Measurements from ENCODE around the gene FYN. TPM values are rescaled to one million over a fixed set of nuclear protein-coding genes. Genes with fewer than 3 reads are reported as not detected.
"Not testable (repeated sequence)": the region's sequence is repeated elsewhere in the genome, so short reads cannot be mapped to it uniquely, and the experiment has no call there.

Gene FYN
- total RNA-seq, 2 experiments from 2014 or later: 521 to 547 TPM

DNA sequence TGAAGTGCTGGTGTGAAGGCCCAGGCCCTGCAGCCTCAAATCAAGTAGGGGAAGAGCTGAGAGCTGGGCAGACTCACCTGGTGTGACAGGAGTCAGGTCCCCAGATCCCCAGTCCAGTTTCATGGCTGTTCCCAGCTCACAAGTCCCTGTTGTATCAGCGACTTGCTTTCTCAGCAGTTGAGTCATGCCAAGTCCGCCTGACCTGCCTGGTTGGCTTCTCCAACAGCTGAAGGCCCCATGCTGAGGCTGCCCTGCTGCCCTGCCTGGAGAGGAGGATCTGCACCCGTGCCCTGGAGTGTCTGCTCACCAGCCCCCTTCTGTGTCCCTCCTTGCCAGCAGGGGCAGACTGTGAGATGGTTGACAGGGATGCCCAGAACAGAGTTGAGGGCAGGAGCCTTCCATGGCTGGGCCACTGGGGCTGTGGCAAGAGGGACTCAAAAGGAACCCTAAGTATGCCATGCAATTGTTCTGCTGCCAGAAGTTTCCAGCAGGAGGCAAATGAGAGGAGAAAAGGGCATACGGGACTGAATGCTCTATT lies 228.3 kb downstream of the FYN start:
- ChIA-PET CTCF (no interaction called here), POLR2A (interaction anchor here (0.5 to 0.8 kb wide), 2 partner anchors 72 to 172 kb away, joined by 3 read pairs; no protein-coding TSS in a partner anchor)

DNA sequence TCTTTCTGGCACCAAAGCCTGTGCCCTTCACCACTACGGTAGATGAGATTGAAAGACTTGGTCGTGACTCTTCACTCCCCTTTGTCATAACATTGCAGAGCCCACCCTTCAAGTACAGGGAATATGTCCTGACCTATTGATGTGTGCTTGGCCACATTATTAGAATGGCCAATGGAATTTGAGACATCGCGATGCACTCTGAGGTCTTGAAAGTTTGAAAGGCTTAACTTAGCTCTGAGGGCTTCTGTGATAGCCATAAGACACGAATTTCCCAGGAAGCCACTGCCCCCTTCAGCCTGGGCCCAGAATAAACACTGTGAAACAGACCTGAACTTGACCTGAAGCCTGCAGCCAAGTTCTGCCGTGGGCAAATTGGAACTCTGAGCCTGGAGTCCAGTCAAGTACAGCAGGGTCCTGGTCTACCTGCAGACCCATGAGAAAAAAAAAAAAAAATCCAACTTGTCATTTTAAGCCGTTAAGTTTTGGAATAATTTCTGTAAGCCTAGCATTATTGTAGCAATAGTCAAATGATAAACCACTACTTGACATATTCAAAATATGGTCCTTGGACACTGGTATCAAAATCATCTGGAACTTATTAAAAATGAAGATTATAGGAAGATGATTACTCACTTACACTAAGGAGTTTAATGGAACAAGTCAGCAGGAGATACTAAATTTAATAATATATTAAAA lies 230.6 kb downstream of the FYN start:
- CTCF ChIA-PET: interaction anchor here (1.0 kb wide), 1 partner anchor 384 kb away, joined by 4 read pairs; a partner anchor contains a TSS

DNA sequence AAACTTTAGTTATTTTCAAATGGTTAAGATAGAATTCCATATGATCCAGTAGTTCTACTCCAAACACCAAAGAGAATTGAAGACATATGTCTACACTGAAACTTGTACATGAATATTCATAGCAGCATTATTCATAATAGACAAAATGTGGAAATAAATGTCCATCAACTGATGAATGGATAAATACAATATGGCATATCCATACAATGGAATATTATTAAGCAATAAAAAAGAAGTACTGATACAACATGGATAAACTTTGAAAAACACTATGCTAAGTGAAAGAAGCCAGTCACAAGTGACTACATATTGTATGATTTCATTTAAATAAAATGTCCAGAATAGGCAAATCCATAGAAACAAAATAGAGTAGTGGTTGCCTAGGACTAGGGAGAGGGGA lies 234.0 kb downstream of the FYN start:
- ChIA-PET POLR2A (no interaction called here), CTCF (no interaction called here)

More for the DNA sequence above, 230.6 kb downstream of the FYN start:
- POLR2A ChIA-PET: interaction anchor here (0.6 kb wide), 1 partner anchor 156 kb away, joined by 3 read pairs; no protein-coding TSS in a partner anchor

DNA sequence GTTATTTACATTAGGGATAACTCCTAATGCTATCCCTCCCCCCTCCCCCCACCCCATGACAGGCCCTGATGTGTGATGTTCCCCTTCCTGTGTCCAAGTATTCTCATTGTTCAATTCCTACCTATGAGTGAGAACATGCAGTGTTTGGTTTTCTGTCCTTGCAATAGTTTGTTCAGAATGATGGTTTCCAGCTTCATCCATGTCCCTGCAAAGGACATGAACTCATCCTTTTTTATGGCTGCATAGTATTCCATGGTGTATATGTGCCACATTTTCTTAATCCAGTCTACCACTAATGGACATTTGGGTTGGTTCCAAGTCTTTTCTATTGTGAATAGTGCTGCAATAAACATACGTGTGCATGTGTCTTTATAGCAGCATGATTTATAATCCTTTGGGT lies 238.3 kb downstream of the FYN start:
- CTCF ChIA-PET, POLR2A ChIA-PET: not testable (repeated sequence)

DNA sequence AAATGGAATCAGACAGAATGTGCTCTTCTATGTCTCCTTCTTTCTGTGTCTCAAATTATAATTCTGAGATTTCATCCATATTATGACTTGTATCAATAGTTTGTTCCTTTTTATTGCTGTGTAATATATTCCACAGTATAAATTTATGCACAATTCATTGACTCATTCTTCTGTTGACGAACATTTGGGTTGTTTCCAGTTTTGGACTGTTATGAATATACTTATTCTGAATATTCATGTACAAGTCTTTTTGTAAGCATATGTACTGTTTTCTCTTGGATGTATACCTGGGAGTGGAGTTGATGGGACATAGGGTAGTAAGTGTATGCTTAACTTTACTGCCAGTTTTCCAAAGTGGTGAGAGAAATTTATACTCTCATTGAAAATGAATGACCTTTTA lies 239.4 kb downstream of the FYN start:
- ChIA-PET POLR2A (no interaction called here), CTCF (interaction anchor here (0.6 kb wide), 1 partner anchor 1772 kb away, joined by 3 read pairs; no protein-coding TSS in a partner anchor)

DNA sequence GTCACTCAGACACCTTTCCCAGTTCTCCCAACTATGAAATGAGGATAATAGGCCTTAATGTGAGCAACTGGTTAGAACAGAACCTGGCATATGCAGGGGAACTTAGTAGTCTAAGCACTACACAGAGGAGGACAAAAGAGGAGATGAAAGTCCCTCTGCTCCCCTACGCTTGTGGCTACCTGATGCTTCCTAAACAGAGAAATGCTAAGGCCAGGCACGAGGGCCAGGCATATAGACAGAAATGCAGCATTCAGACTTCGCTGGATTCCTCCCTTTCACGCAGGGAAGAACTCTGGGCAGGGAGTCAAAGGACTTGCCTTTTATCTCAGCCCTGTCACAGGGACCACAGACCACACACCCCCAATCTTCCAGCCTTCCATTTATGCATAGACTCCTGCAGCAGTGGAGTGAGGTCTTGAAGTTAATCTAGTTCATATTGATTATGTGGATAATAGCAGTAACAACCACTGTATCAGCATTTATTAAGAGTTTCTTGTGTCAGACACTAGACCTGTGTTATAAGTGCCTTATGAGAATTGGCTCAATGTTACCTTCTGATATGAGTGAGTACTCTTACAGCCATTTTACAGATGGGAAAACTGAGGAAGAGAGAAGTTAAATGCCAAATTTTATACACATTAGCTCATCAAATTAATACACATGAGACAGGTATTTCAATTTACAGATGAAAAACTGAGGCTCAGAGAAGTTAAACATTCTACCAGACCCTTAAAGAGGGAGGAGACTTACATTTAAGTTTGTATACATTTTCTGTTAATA lies 240.6 kb downstream of the FYN start:
- CTCF ChIA-PET: no interaction called here
- POLR2A ChIA-PET: no interaction called here

DNA sequence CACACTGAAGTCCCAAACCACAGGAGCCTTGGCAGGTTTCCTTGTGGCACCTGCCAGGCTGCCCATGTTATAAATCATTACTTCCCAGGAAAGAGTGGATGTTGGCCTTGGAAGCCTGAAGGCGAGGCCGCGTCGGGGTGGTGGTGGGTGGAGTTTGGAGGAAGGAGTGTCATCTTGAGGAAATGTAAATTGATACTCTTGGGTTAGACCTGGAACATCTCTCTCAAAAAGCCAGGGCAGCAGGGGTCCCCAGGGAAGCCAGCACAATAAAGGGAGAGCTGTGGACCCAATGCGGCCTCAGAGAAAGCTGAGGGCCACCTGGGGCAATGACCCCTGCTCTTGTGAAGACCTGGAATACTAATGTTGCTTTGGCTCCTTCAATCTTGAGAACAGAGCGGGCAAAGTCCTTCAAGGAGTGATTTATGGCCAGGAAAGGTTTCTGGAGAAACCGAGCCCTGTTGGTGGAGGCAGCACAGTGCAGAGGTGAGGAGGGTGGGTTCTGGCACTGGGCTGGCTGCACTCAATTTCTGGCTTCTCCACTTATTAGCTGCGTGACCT lies 241.3 kb downstream of the FYN start:
- ChIA-PET CTCF (no interaction called here), POLR2A (no interaction called here)

DNA sequence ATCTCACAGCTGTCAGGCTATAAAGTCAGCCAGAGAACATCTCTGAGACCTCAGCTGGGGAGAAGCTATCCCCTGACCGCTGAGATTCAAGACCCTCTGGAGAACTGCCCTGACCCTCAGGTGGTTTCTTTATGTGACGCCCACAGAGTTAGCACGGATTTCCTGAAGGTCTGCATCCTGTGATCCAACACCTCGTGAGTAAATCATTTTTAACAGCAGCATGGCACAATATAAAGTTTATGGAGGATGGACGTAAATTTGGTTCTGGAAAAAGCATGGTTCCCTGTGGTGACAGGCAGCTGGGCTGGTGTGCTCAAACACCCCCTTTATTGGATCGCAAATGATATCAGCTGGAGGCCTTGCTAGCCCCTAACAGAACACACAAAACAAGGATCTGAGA lies 242.2 kb downstream of the FYN start:
- CTCF ChIA-PET: interaction anchor here (0.6 kb wide), 1 partner anchor 390 kb away, joined by 4 read pairs; no protein-coding TSS in a partner anchor
- POLR2A ChIA-PET: no interaction called here

DNA sequence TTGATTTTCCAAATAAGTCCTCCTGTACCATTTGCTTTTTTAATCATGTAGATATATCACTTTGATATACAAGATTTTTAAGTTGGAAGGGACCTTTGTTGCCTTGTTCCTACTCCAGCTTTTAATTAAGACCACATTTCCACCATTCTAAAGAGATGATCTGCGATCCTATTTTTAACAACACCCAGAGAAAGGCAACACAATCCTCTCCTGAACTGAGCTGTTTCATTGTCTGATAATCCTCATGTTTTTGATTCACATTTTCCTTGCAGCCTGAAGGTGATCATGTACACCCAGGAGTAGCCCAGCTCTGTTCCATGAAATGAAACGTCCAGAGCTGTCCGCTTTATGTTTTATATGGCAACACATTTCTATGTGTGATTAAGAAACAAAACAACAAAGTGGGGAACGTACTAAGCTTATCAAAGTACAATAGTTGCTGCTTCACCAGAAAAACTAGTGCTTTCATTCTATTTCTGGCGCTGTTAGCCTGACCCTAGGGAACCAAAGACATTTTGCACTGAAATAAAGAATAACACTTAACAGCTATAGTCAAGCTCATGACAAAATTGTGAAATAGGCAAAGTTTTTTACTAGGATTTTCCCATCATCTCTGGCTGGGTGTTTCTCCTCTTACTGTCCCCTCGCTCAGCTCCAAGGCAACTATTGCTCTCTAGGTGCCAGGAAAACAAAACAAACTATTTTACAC lies 245.0 kb downstream of the FYN start:
- POLR2A ChIA-PET: interaction anchor here (0.6 kb wide), 1 partner anchor 783 kb away, joined by 9 read pairs; no protein-coding TSS in a partner anchor
- CTCF ChIA-PET: interaction anchor here (0.9 kb wide), 1 partner anchor 371 kb away, joined by 3 read pairs; no protein-coding TSS in a partner anchor

DNA sequence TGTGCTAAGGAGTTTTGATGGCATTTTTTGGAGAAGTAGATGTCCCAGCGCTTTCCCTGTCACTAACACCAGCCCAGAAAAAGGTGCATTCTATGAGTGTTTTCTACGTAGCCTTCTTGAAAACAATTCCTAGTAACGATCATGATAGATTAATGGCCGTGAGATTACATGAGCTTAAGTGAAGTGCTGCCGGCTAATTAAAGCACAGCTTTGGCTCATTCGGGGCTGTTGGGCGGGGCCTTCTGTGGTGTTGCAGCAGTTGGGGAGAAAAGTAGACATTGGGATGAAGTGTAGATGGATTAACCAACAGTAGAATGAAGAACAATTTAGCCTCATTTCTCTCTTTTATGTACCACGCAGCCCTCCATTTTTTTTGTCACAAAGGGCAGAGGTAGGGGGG lies 246.8 kb downstream of the FYN start:
- ChIA-PET CTCF (no interaction called here), POLR2A (no interaction called here)

DNA sequence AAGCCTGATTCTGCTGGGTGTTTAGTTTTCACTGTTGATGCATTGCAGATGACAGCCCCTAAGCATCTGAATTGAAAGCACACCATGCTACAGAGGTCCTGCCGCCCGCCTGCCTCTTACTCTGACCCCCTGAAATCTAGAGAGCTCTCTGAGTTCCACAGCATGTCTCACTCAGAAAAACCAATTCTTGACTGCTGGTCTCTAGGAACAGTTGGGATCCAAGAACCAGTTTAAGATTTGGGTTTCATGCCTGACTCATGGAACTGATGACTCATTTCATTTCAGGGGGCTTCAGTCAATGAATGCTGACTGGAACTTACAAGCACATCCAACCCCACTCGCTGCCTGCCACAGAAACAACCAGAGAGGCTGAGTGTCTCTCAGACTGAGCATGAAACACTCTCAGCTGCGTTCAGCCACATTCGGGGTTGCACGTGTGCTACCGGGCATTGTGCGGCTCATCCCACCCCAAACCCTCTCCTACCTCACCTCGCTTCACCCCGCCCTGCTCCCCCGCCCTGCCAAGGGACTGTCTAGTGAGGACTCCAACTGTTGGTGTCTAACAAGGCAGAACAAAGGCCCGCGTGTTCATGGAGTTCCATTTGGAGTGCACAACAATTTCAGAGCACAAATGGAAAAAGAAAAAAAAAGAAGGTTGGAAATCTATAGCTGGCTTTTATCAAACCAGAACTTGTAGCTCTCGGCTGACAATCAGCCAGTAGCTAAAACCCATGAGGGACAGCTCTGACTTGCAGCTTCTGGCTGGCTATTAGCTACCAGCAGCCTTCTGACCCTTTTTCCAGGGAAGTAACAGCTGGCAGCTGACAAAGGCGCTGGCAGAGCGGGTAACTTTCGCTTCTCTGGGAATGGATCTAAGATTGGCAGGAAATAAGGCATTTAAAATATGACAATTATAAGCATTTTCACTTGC lies 247.5 kb downstream of the FYN start:
- ChIA-PET CTCF (interaction anchor here (0.6 kb wide), 1 partner anchor 176 kb away, joined by 3 read pairs; no protein-coding TSS in a partner anchor), POLR2A (no interaction called here)

DNA sequence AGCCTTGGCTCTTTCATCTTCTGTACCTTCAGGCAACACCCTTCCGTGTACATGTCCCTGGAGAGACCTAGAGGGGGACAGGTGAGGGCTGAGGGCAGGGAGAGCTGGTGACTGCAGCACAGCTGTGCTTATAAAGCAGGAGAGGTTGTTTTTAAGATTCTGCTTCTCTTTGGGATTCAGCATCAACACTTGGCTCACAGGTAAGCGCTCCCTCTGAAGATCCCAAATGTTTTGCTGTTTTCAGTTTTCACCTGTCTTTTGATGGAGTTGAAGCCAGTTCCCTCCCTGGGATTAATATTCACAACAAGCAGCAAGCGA lies 248.2 kb downstream of the FYN start:
- ChIA-PET POLR2A (no interaction called here), CTCF (interaction anchor here (0.6 kb wide), 1 partner anchor 175 kb away, joined by 3 read pairs; no protein-coding TSS in a partner anchor)

DNA sequence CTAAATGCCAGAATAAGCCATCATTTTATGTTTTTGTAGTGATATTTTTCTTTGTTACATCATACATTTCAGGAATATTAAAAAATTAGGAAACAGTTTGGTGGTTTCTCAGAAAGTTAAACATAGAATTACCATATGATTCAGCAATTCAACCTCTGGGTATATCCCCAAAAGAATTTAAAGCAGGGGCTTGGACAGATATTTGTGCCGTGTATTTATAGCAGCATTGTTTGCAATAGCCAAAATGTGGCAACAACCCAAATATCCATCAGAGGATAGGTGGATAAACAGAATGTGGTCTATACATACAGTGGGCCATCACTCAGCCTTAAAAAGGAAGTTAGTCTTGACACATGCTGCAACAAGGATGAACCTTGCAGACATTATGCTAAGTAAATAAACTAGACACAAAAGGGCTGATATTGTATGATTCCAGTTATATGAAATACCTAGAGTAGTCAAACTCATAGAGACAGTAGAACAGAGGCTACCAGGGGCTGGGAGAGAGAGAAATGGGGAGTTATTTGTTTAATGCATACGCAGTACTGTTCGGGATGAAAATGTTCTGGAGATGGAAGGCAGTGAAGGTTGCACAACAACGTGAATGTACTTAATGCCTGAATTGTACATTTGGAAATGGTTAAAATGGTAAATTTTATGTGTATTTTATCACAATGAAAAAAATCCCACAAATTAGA lies 248.7 kb downstream of the FYN start:
- POLR2A ChIA-PET: no interaction called here
- CTCF ChIA-PET: no interaction called here

DNA sequence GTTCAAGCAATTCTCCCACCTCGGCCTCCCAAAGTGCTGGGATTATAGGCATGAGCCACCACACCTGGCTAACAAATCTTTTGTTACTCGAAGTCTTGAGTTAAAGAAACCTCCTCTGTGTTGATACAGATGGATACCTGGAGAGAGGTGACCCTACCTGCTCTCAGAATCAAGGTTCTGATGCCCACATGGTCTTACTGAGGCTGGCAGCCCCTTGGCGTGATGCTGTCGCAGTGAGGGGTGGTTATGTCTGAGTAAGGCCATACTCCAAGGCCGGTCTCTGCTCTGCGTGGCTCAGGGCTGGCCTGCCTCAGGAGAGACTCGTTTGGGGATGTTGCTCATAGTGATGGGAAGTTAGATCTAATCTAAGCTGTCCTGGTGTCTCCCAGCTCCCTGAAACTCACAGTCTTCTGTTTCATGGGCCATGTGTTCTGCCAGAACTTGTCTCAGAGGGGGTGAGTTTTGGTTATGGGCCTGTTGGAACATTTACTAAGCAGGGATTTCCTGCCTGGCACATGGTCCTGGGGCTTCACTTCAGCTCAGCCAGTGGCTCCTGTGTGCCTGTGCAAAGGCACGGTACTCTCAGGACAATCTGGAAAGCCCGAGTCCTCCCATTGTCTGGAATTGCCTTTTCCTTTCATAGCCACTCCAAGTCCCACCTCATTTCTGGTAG lies 250.1 kb downstream of the FYN start:
- CTCF ChIA-PET: no interaction called here
- POLR2A ChIA-PET: no interaction called here

DNA sequence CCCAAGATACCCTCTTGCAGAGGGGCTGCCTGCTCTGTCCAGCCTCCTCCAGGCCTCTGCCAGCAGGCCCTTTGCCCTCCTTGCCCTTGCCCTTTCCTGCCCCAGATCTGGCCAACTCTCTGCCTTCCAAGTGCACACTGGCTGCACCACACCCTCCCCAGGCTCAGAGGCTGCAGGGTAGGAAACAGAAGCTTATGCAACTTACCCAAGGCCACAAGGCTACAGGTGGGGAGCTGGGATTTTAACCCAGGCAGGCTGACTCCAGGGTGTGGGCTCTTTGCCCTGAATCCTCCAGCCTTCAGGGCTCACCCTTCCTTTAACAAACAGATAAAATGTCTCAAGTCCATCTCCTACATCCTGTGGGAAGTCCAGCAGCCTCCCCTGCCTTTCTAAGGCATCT lies 253.1 kb downstream of the FYN start:
- ChIA-PET POLR2A (no interaction called here), CTCF (no interaction called here)

DNA sequence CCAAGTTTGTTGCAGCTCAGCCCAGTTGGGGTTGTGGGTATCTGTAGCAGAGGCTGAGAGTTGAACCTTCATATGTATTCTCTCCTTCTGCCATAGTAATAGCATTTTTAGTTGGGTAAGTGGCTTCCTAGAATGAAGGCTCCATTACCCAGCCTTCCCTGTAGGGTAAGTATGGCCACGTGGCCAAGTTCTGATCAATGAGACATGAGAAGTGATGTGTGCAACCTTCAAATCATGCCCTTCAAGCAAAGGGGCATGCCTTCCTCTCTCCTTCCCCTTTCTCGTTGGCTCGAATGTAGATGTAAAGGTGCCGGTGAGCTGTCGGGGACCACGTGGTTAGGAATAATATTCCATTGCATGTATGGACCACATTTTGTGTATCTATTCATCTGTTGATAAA lies 254.8 kb downstream of the FYN start:
- ChIA-PET POLR2A (no interaction called here), CTCF (no interaction called here)

DNA sequence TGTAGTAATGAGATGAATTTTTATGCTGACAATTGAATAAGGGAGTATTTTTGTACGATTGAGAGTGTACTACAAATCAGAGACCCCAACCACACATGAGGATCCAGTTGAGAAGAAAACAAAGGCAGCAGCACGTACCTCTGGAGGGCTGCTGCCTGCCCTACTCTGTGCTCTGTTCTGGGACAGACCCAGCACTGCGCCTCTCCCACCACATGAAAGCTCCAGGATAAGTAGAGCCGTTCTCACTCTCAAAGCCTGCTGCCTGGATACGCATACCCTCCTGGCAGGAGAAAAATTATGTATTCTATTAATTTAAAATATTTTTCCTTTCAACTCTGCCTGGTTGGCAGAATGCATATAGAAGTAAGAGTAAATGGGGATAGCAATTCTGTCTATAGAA lies 256.1 kb downstream of the FYN start:
- POLR2A ChIA-PET: no interaction called here
- CTCF ChIA-PET: no interaction called here
